Measurements from ENCODE around the gene SNX25.

DNA sequence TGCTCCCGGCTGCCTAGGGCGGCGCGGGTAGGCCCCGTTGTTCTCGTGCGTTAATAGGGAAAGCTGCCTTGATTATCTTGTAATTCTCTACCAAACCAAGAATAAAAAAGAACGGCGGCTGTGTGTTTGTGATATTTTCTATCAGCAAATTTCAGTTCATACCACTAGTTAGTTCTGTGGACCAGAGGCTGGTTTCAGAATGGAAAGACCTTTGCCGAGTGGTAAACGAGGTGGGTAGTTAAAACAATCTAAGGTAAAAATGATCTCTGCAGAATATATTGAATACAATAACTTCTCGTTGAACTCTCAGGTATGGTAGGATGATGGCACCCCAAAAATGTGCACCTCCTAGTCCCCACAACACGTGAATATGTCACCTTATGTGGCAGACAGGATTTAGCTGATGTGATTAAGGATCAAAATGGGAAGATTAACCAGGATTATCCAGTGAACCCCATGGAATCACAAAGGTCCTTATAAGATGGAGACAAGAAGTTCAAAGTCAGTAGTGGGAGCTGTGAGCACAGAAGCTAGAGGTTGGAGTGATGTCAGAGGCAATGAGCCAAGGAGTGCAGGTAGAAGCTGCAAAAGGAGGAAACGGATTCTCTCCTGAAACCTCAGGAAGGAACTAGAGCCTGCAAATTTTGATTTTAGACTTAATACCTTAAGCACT is 5.0 kb upstream of the SNX25 start:
- TF ChIP-seq, protein P1, sequence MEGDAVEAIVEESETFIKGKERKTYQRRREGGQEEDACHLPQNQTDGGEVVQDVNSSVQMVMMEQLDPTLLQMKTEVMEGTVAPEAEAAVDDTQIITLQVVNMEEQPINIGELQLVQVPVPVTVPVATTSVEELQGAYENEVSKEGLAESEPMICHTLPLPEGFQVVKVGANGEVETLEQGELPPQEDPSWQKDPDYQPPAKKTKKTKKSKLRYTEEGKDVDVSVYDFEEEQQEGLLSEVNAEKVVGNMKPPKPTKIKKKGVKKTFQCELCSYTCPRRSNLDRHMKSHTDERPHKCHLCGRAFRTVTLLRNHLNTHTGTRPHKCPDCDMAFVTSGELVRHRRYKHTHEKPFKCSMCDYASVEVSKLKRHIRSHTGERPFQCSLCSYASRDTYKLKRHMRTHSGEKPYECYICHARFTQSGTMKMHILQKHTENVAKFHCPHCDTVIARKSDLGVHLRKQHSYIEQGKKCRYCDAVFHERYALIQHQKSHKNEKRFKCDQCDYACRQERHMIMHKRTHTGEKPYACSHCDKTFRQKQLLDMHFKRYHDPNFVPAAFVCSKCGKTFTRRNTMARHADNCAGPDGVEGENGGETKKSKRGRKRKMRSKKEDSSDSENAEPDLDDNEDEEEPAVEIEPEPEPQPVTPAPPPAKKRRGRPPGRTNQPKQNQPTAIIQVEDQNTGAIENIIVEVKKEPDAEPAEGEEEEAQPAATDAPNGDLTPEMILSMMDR (conservative IDR thresholded peaks at IDR 0.05 in 1 of 2, IDR thresholded peaks at IDR 0.05 in 1 of 2; ENCODE audit: low read depth in 1 of 2, low read length in 2 of 2): no peak
- no peak for TF ChIP-seq EZH2 (IDR thresholded peaks at IDR 0.05; ENCODE audit: low read length, missing control alignments)
